RWPE1 (cell line): ENCODE data around the gene RCC2.

ENCODE experiments used
- CTCF ChIA-PET: fragments of 350-600 bp; sonication (Branson Sonifier 250); formaldehyde crosslinking; extraction: SDS; loops from one replicate; lab custom pipeline; 2021; lab: Yijun Ruan, JAX
- POLR2A ChIA-PET: fragments of 400-600 bp; formaldehyde crosslinking; extraction: SDS; loops from one replicate; lab custom pipeline; 2020; ENCODE audit warnings: antibody characterized with exemption; ENCODE audit not compliant: low non-redundant PET; lab: Yijun Ruan, JAX
- DNase-seq: peaks from one replicate; pipeline ENCODE4 v3.0.0; 2012; ENCODE audit warnings: low spot score
- H3K27ac ChIP-seq: fragments of 450-650 bp; 2 replicates; pipeline ENCODE4 v1.5.1; 2017
- TF ChIP-seq, protein P1 (sequence below): fragments of 450-650 bp; conservative IDR thresholded peaks from 2 replicates; pipeline ENCODE4 v1.5.1; 2017; ENCODE audit warnings: low read depth, mild to moderate bottlenecking

RCC2 gene

DNA sequence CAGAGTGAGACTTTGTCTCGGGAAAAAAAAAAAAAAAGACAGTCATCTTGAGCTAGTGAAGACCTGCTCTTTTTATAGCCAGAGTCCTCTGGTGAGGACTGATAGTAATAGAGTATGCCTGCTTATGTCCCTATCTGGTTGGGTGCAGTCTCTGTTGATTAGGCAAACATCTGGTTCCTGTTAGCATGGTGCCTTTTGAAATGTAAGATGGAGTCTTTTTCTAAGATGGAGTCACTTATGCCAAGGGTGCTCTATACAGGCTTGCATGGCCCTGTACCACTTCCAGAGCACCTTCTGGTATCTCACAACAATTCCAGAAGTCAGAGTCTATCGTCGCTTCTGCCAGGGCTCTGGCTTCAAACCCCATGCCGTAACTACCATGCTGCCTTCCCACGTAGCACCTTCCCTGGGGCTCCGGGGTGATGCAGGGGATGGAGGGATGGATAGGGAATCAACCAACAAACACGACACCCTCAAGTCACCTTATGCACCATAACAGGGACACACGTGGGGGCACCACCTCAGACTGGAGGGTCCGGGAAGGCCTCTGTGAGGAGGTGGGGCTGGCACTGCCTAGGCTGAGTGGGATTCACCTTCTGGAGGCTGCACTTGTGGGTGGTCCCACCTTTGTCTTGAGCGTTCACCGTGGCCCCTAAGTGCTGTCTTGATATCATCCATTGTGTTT, 79.1 kb downstream of the RCC2 start:
- CTCF ChIA-PET: interaction anchor here (0.6 kb wide), 1 partner anchor 11 kb away, joined by 3 read pairs; no protein-coding TSS in a partner anchor
- POLR2A ChIA-PET: no interaction called here
- no peak for DNase-seq
- TF ChIP-seq, protein P1, sequence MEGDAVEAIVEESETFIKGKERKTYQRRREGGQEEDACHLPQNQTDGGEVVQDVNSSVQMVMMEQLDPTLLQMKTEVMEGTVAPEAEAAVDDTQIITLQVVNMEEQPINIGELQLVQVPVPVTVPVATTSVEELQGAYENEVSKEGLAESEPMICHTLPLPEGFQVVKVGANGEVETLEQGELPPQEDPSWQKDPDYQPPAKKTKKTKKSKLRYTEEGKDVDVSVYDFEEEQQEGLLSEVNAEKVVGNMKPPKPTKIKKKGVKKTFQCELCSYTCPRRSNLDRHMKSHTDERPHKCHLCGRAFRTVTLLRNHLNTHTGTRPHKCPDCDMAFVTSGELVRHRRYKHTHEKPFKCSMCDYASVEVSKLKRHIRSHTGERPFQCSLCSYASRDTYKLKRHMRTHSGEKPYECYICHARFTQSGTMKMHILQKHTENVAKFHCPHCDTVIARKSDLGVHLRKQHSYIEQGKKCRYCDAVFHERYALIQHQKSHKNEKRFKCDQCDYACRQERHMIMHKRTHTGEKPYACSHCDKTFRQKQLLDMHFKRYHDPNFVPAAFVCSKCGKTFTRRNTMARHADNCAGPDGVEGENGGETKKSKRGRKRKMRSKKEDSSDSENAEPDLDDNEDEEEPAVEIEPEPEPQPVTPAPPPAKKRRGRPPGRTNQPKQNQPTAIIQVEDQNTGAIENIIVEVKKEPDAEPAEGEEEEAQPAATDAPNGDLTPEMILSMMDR: no peak
- H3K27ac ChIP-seq: no peak overlapping the region

DNA sequence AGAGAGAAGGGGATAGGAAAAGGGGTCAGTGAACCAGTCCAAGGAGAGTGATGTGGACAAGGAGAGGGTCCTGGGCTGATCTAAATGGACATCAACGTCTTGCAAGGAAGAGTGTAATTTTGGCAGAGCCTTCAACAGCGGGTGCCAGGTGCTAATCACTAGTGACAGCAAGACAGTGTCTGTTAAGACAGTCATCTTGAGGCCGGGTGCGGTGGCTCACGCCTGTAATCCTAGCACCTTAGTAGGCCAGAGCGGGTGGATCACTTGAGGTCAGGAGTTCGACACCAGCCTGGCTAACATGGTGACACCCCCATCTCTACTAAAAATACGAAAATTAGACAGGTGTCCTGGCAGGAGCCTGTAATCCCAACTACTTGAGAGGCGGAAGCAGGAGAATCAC, 79.7 kb downstream of the RCC2 start:
- TF ChIP-seq, protein P1: no peak
- no peak for DNase-seq
- ChIA-PET POLR2A (no interaction called here), CTCF (no interaction called here)
- no peak overlapping the region for H3K27ac ChIP-seq

DNA sequence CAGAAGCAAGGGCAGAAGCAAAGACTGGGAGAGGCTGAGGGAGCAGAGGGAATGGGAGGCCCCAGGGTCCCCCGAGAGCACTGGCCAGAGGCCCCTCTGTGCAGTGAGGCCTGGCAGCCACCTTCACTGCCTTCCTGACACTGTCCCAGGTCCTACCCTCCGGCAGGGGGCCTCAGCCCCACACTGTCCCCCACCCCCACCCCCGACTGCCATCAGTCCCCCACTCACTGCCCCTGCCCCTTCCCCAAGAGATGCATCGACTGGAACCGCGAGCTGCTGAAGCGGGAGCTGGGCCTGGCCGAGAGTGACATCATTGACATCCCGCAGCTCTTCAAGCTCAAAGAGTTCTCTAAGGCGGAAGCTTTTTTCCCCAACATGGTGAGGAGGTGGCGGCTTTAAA, 80.4 kb downstream of the RCC2 start:
- ChIA-PET POLR2A (no interaction called here), CTCF (interaction anchor here (0.6 kb wide), 1 partner anchor 12 kb away, joined by 3 read pairs; no protein-coding TSS in a partner anchor)
- TF ChIP-seq, protein P1: no peak
- DNase-seq: no peak
- no peak overlapping the region for H3K27ac ChIP-seq

DNA sequence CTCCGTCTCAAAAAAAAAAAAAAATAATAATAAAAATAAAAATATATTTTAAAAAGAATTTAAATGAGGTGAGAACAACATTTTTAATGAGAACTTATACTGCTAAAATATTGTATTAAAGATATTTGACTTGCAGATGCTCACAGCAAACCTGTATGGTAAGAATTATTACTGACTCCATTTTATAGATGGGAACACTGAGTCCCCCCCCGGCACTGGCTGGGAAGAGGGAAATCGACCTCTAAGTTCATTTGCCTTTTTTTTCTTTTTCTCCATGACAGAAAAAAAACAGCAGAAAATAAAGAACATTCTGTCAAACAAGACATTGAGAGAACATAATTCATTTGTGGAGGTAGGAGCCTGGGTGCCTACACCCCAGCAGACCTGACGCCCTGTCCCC, 80.9 kb downstream of the RCC2 start:
- ChIA-PET CTCF (no interaction called here), POLR2A (no interaction called here)
- DNase-seq: no peak
- TF ChIP-seq, protein P1: no peak
- H3K27ac ChIP-seq: no peak overlapping the region
